IPS-15b (cell line): ENCODE data around the gene DGKZ.

Experiments
- H3K27me3 ChIP-seq: one replicate; pipeline ENCODE4 v1.6.1; 2013; ENCODE audit warnings: low read length; ENCODE audit not compliant: control insufficient read depth, insufficient read depth
- H3K36me3 ChIP-seq: one replicate; pipeline ENCODE4 v1.6.1; 2013; ENCODE audit warnings: low read length; ENCODE audit not compliant: control insufficient read depth, insufficient read depth
- H3K4me1 ChIP-seq: one replicate; pipeline ENCODE4 v1.6.1; 2013; ENCODE audit warnings: mild to moderate bottlenecking, low read length; ENCODE audit not compliant: control insufficient read depth, insufficient read depth
- H3K4me3 ChIP-seq: one replicate; pipeline ENCODE4 v1.5.1; 2013; ENCODE audit warnings: low read depth, low read length
- H3K9ac ChIP-seq: one replicate; pipeline ENCODE4 v1.6.1; 2013; ENCODE audit warnings: low read depth, mild to moderate bottlenecking, low read length
- H3K9me3 ChIP-seq: one replicate; pipeline ENCODE4 v1.6.1; 2013; ENCODE audit warnings: mild to moderate bottlenecking, low read length; ENCODE audit not compliant: control insufficient read depth, insufficient read depth

The DGKZ gene

GRCh38 chr11:46351606-46352005 is 4.3 kb downstream of the DGKZ start:
- H3K36me3 ChIP-seq: peaks cover 8% of the 10 kb centered on the region
- H3K4me1 ChIP-seq: peaks cover 24% of the 10 kb centered on the region
- H3K4me3 ChIP-seq: no peak overlapping the region
- H3K27me3 ChIP-seq: peaks cover 2% of the 10 kb centered on the region
- H3K9ac ChIP-seq: peak overlapping the region; percentile 5
- no peaks in the 10 kb centered on the region for H3K9me3 ChIP-seq

- H3K4me1 ChIP-seq: peaks cover 22% of the 10 kb centered on the region
- H3K9me3 ChIP-seq: no peaks in the 10 kb centered on the region
- H3K9ac ChIP-seq: peak overlapping the region; percentile 28
- H3K27me3 ChIP-seq: no peaks in the 10 kb centered on the region
- peaks cover 8% of the 10 kb centered on the region for H3K36me3 ChIP-seq
- H3K4me3 ChIP-seq: peak overlapping the region; percentile 16
These were observed 5.0 kb downstream of the DGKZ start for GRCh38 chr11:46352063-46352841.

- peaks cover 19% of the 10 kb centered on the region for H3K4me1 ChIP-seq
- H3K27me3 ChIP-seq: no peaks in the 10 kb centered on the region
- no peaks in the 10 kb centered on the region for H3K9me3 ChIP-seq
- H3K4me3 ChIP-seq: no peak overlapping the region
- peak overlapping the region; percentile 37 for H3K9ac ChIP-seq
- peaks cover 8% of the 10 kb centered on the region for H3K36me3 ChIP-seq
These were observed 6.4 kb downstream of the DGKZ start for GRCh38 chr11:46353698-46354097.

GRCh38 chr11:46356924-46357482 is 9.7 kb downstream of the DGKZ start:
- H3K9me3 ChIP-seq: no peaks in the 10 kb centered on the region
- H3K9ac ChIP-seq: no peak overlapping the region
- peaks cover 6% of the 10 kb centered on the region for H3K4me1 ChIP-seq
- H3K4me3 ChIP-seq: no peak overlapping the region
- H3K36me3 ChIP-seq: peaks cover 5% of the 10 kb centered on the region
- no peaks in the 10 kb centered on the region for H3K27me3 ChIP-seq

DNA sequence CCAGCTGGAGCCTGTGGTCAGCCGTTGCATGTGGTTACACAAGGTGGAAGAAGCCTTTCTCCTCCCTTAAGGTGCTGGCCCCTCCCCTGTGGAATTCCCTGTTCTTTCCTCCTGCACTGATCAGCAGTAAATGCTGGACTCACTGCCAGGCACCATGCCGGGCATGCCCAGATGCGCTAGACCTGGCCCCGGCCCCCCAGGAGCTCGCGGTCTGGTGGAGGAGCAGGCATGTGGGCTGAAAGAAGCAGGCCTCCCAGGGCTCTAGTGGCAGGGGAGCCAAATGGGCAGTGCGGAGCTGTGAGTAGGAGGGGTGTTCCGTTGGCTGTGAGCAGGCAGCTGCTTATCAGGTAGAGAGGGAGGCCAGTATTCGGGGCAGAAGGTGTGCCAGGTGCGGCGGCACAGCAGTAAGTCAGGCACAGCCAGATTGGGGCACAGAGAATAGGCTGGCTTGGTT is 10.2 kb downstream of the DGKZ start:
- no peak overlapping the region for H3K9ac ChIP-seq
- H3K36me3 ChIP-seq: peaks cover 9% of the 10 kb centered on the region

DNA sequence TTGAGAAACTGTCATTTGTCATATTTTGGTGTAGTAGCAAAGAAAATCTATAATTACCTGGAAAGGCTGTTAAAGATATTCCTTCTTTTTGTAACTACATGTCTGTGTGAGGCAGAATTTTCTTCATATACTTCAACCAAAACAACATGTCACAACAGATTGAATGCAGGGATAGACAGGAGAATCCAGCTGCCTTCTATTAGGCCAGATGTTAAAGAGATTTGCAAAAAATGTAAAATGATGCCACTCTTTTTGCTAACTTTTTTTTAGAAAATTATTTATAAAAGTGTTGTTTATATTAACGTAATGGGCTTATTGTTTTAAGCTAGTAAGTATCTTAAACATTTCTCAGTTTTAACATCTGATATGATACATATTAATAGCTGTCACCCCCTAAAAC is 12.7 kb downstream of the DGKZ start:
- Histone ChIP-seq H3K27me3 (no peaks in the 10 kb centered on the region), H3K36me3 (peaks cover 6% of the 10 kb centered on the region), H3K9me3 (no peaks in the 10 kb centered on the region), H3K4me1 (peaks cover 6% of the 10 kb centered on the region), H3K4me3 (no peak overlapping the region), H3K9ac (no peak overlapping the region)

More for the DNA sequence above, 10.2 kb downstream of the DGKZ start:
- peaks cover 6% of the 10 kb centered on the region for H3K4me1 ChIP-seq
- no peaks in the 10 kb centered on the region for H3K27me3 ChIP-seq
- no peaks in the 10 kb centered on the region for H3K9me3 ChIP-seq
- H3K4me3 ChIP-seq: no peak overlapping the region

DNA sequence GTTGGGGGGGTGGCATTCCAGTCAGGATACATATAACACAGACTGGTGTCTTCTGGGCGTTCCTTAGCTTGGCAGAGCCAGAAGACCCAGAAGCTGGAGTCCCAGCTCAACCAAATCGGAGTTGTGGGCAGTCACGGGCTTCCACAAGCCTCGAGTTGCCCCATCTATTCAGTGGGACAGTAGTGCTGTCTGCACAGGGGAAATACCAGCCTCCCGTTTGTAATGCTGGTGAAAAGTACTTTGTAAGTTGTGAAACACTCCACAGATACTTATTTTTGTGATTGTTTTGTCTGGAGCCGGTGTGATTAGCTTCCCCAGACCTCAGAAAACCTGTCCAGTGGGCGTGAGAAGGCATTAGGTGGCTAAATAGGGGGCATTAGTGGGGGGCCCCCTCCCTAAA is 13.6 kb downstream of the DGKZ start:
- no peaks in the 10 kb centered on the region for H3K27me3 ChIP-seq
- H3K4me1 ChIP-seq: peaks cover 6% of the 10 kb centered on the region
- no peak overlapping the region for H3K4me3 ChIP-seq
- peak overlapping the region; percentile 37 for H3K9ac ChIP-seq
- H3K36me3 ChIP-seq: peaks cover 6% of the 10 kb centered on the region
- H3K9me3 ChIP-seq: no peaks in the 10 kb centered on the region

GRCh38 chr11:46361283-46362155 is 14.3 kb downstream of the DGKZ start:
- no peaks in the 10 kb centered on the region for H3K27me3 ChIP-seq
- H3K9me3 ChIP-seq: no peaks in the 10 kb centered on the region
- H3K4me3 ChIP-seq: no peak overlapping the region
- H3K9ac ChIP-seq: peak overlapping the region; percentile 37
- peaks cover 5% of the 10 kb centered on the region for H3K4me1 ChIP-seq
- peaks cover 6% of the 10 kb centered on the region for H3K36me3 ChIP-seq

DNA sequence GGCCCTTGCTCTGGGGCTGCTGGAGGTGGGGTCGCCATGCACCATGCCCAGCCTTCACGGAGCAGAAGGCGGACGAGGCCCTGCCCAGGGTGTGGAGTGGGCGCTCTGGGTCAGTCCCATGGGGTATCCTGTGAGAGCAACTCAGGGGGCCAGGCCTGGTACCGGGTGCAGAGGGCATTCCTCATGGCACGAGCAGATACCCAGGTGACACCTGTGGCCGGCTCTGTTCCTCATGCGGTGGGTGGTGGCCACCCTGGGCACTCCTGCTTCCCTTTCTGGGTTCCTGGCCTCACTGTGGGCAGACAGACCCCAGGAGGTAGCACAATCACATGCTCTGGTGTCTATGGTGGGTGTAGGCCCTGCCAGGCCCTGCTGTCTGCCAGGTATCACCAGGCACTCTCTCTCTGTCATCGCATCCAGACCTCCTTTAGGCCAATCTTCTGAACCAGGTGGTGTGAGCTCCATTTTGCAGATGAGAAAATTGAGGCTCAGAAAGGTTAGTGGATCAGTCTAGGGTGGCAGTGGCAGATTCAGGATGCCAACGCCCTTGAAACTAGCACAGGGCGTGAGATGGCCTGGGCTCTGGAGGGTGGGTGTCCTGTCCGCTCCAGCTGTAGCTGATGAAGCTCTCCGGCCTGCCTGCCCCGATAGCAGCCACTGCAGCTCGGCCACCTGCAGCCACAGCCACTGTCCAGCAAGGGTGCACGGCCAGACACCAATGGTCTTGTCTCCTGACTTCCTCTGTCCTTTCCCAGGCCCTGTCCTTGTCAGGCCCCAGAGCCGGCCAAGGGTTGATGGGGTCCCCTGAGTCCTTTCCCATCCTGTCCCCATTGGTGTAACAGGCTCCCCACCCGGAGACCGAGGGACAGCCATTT is 15.1 kb downstream of the DGKZ start:
- Histone ChIP-seq H3K9ac (peak overlapping the region; percentile 1), H3K4me1 (peaks cover 5% of the 10 kb centered on the region), H3K36me3 (peaks cover 6% of the 10 kb centered on the region), H3K27me3 (no peaks in the 10 kb centered on the region), H3K4me3 (no peak overlapping the region), H3K9me3 (no peaks in the 10 kb centered on the region)

- H3K4me1 ChIP-seq: peaks cover 5% of the 10 kb centered on the region
- H3K27me3 ChIP-seq: no peaks in the 10 kb centered on the region
- H3K4me3 ChIP-seq: no peak overlapping the region
- H3K36me3 ChIP-seq: peaks cover 10% of the 10 kb centered on the region
- no peaks in the 10 kb centered on the region for H3K9me3 ChIP-seq
- H3K9ac ChIP-seq: no peak overlapping the region
These were observed 15.8 kb downstream of the DGKZ start for GRCh38 chr11:46363031-46363407.

GRCh38 chr11:46363455-46364005 is 16.3 kb downstream of the DGKZ start:
- Histone ChIP-seq H3K4me3 (no peak overlapping the region), H3K4me1 (peaks cover 5% of the 10 kb centered on the region), H3K9me3 (no peaks in the 10 kb centered on the region), H3K27me3 (no peaks in the 10 kb centered on the region), H3K9ac (no peak overlapping the region), H3K36me3 (peaks cover 15% of the 10 kb centered on the region)
